GM20000 (cell line): ENCODE measurements around the gene NKX1-2.

Source experiments
- DNase-seq: peaks from one replicate; pipeline ENCODE4 v3.0.0; 2012; ENCODE audit warnings: low spot score
- TF ChIP-seq, protein P1 (sequence below): IDR thresholded peaks from 2 replicates; pipeline ENCODE4 v1.5.1; 2012; ENCODE audit warnings: mild to moderate bottlenecking, control low read depth; ENCODE audit errors: extremely low read depth, missing control alignments

NKX1-2 gene

DNA sequence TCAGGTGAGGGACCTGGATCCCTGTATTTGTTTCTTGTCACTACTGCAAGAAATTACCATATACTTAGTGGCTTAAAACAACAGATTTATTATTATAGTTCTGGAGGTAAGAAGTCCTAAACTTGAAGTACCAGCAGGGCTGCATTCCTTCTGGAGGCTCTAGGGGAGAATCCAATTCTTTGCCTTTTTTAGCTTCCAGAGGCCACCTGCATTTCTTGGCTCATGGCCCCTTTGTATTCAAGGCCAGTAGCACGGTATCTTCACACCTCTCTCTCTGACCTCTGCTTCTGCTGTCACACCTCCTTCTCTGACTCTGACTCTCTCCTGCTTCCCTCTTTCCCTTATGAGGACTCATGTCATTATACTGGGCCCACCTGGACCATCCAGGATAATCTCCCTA lies 9.6 kb upstream of the NKX1-2 start:
- TF ChIP-seq, protein P1, sequence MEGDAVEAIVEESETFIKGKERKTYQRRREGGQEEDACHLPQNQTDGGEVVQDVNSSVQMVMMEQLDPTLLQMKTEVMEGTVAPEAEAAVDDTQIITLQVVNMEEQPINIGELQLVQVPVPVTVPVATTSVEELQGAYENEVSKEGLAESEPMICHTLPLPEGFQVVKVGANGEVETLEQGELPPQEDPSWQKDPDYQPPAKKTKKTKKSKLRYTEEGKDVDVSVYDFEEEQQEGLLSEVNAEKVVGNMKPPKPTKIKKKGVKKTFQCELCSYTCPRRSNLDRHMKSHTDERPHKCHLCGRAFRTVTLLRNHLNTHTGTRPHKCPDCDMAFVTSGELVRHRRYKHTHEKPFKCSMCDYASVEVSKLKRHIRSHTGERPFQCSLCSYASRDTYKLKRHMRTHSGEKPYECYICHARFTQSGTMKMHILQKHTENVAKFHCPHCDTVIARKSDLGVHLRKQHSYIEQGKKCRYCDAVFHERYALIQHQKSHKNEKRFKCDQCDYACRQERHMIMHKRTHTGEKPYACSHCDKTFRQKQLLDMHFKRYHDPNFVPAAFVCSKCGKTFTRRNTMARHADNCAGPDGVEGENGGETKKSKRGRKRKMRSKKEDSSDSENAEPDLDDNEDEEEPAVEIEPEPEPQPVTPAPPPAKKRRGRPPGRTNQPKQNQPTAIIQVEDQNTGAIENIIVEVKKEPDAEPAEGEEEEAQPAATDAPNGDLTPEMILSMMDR: no peak
- DNase-seq: no peak

DNA sequence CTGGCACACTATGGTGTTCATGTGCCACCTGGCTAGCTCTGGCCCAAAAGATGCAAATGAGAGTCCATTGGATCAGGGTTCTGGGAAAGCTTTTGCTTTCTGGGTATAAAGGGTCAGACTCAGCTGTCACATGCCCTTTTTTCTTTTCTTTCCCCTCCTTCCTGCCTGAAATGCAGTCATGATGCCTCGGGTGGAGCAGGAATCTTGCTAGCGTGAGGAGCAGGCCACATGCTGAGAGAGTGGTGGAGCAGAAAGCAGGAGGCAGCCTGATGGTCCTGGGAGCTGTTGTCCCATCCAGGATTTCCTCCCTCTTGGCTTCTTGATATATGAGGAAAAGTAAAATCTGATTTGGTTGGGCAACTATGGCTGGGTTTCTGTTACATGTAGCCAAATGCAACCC lies 9.1 kb upstream of the NKX1-2 start:
- DNase-seq: no peak
- TF ChIP-seq, protein P1: no peak

DNA sequence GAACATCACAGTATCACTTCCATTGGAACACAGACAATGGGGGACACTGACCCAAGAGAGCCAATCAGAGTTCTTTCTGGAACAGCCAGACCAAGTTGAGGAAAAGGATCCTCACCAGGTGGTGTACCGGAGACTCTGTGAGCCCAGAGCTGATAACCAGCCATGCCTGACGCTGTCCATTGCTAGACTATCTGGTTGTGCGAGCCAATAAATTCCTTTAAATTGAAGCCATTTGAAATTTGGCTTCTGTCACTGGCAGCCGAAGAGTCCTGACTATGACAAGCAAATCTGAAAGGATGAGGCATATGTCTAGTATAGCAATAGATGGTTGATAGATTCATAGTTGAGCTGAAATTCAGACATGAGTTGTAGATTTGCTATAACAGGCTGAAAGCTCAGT lies 8.6 kb upstream of the NKX1-2 start:
- no peak for DNase-seq
- TF ChIP-seq, protein P1: no peak

DNA sequence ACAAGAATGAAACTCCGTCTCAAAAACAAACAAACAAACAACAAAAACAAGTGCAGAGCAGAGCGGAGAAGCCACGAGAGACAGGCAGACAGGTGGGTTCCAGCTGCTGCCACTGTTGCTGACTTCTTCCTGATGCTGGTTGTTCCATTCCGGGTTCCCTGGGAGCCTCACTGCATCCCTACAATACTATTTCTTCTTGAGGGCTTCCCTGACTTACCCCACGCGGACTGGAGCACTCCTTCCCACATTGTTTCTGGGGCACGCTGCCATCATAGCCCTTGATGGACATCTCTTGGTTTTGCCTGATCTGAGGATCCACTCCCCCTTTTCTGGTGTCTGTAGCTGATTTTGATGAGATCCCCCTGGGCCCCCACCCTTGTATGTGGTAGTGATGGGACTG lies 5.6 kb upstream of the NKX1-2 start:
- no peak for DNase-seq
- TF ChIP-seq, protein P1: no peak

DNA sequence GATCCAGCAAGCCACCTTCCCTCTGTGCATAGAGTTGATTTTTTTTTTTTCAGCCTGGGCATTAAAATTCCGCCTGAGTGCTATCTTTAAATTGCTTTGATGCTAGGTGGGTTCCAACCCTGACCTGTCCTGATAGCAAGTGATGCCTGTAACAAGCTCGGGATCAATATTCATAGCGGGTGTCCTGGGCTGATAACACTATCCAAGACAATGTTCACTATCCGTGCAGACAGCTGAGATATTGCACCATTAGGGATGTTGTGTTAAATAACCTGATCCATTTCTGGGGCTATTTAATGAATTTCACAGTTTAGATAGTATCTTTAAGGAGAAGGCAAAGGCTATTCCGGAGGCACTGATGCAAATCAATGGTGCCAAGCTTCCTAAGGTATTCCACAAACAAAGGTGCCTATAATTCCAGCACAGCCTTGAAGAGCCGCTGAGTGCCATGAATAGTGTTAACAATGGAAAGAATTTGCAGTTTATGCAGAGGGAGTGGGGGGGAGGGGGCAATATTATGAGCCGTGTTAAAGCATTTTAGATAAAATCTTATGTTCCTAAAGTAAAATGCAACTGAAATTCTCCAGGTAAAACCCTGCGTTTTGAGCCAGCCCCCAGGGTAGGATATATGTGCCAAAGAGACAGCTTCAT lies 4.2 kb upstream of the NKX1-2 start:
- no peak for DNase-seq
- TF ChIP-seq, protein P1: no peak

DNA sequence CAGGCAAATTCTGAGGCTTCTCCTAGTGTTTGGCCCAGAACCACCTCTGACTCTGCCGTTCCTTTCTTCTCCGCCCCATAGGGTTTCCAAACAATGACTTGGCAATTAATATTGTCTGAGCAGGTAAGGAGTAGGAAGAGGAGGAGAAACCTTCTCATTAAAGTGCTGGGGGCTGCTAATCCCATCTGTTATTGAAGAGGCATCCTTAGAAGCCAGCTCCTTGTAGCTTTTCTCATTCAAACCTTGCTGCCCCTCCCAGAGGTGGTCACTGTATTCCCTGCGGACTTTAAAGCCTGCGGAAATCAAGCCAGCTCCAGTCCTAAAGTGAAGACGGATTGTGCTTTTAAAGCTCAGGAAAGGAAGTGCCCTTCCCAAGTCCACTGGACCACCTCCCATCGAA lies 1.4 kb upstream of the NKX1-2 start:
- TF ChIP-seq, protein P1: no peak
- no peak for DNase-seq

DNA sequence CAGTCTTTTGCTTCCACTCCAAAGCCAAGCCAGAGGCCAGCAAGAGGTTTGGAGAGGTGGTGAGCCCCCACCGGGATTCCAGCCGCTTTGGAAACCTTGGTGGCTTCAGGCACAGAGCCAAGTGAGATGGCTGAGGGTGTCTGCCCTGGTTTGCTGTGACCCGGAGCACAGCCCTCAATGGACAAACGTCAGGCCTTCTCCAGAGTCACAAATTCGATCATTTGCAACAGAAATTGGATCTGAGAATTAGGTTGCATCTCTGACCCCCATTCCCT lies 885 bp upstream of the NKX1-2 start:
- no peak for DNase-seq
- TF ChIP-seq, protein P1: no peak
